Vagina (tissue), 2 donors: ENCODE results near the gene SIGLEC9. TPM values are rescaled to one million over a fixed set of nuclear protein-coding genes. Genes with fewer than 3 reads are reported as not detected.
"Not testable (repeated sequence)": the region's sequence is repeated elsewhere in the genome, so short reads cannot be mapped to it uniquely, and the experiment has no call there.

ENCODE experiments used
- DNase-seq, 2 donors: peaks; one replicate each; pipeline ENCODE4 v3.0.0-alpha.2; 2017; ENCODE audit errors: extremely low spot score in 2 of 2
- H3K27ac ChIP-seq: fragments of 200-600 bp; sonication (generic); one replicate; pipeline ENCODE4 v1.5.1; 2019
- H3K27me3 ChIP-seq: fragments of 200-600 bp; sonication (generic); one replicate; pipeline ENCODE4 v1.5.1; 2019
- H3K36me3 ChIP-seq, 2 donors: fragments of 200-600 bp; sonication (generic); one replicate each; pipeline ENCODE4 v1.5.1; 2017 to 2019
- H3K4me1 ChIP-seq: fragments of 200-600 bp; sonication (generic); one replicate; pipeline ENCODE4 v1.5.1; 2019
- H3K4me3 ChIP-seq, 2 donors: fragments of 200-600 bp; sonication (generic); 1 replicate in 1 of 2; 2 replicates in 1 of 2; pipeline ENCODE4 v1.5.1; 2016 to 2019
- H3K9me3 ChIP-seq: fragments of 200-600 bp; sonication (generic); one replicate; pipeline ENCODE4 v1.5.1; 2019
- POLR2A ChIP-seq, 2 donors: fragments of 450-650 bp; IDR thresholded peaks; one replicate each; pipeline ENCODE4 v1.6.1; 2017; ENCODE audit warnings: antibody characterized with exemption in 2 of 2, mild to moderate bottlenecking in 2 of 2, moderate library complexity in 2 of 2
- POLR2AphosphoS5 ChIP-seq, 2 donors: sonication (generic); formaldehyde crosslinking; IDR thresholded peaks; one replicate each; pipeline ENCODE4 v1.9.0; 2017; ENCODE audit warnings: antibody characterized with exemption in 2 of 2, mild to moderate bottlenecking in 2 of 2, low read depth in 1 of 2; ENCODE audit not compliant: insufficient read depth in 1 of 2
- intact Hi-C: fragments of 100-400 bp; cut with DNase I; formaldehyde crosslinking; loops from one replicate; pipeline ENCODE4 v1.15.1; 2023
- total RNA-seq: library from RNA; depleted of rRNA; stranded (reverse); fragments of >200 nt; gene quantifications from one replicate; pipeline ENCODE4 v1.2.3, GENCODE V29; 2016
- TF ChIP-seq, protein P1 (sequence below), 3 experiments: fragments of 450-650 bp in 2 of 3; fragments of 200-600 bp in 1 of 3; sonication (generic) in 1 of 3; IDR thresholded peaks; one replicate each; pipeline ENCODE4 v1.5.1; 2017 to 2019; ENCODE audit warnings: antibody characterized with exemption in 3 of 3, mild to moderate bottlenecking in 2 of 3, moderate library complexity in 2 of 3

The SIGLEC9 gene
- total RNA-seq, 1 donor from 2014 or later = 5.9 TPM

DNA sequence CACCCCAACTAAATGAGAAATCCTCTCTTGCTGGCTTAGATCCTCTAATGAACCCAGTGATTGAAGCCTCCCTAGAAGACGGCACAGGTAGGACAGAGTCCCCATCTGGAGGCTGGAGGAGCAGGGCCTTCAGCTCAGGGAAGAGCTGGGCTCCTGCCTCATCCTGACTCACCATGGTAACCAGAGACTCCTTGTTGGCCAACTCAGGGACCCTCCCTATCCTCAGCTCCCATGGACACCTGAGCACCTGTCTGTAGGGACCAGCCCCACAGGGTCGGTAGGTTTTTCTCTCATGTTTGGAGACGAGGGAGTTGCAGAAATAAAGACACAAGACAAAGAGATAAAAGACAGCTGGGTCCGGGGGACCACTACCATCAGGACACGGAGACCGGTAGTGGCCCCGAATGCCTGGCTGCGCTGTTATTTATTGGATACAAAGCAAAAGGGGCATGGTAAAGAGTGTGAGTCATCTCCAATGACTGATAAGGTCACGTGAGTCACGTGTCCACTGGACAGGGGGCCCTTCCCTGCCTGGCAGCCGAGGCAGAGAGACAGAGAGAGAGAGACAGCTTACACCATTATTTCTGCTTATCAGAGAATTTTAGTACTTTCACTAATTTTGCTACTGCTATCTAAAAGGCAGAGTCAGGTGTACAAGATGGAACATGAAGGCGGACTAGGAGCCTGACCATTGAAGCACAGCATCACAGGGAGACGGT, 44.0 kb downstream of the SIGLEC9 start:
- DNase-seq = no peak
- H3K27me3 ChIP-seq = no peaks in the 10 kb centered on the region
- TF ChIP-seq, protein P1, sequence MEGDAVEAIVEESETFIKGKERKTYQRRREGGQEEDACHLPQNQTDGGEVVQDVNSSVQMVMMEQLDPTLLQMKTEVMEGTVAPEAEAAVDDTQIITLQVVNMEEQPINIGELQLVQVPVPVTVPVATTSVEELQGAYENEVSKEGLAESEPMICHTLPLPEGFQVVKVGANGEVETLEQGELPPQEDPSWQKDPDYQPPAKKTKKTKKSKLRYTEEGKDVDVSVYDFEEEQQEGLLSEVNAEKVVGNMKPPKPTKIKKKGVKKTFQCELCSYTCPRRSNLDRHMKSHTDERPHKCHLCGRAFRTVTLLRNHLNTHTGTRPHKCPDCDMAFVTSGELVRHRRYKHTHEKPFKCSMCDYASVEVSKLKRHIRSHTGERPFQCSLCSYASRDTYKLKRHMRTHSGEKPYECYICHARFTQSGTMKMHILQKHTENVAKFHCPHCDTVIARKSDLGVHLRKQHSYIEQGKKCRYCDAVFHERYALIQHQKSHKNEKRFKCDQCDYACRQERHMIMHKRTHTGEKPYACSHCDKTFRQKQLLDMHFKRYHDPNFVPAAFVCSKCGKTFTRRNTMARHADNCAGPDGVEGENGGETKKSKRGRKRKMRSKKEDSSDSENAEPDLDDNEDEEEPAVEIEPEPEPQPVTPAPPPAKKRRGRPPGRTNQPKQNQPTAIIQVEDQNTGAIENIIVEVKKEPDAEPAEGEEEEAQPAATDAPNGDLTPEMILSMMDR (IDR thresholded peaks at IDR 0.05) = no peak
- TF ChIP-seq POLR2A (IDR thresholded peaks at IDR 0.05) = no peak
- TF ChIP-seq POLR2AphosphoS5 (IDR thresholded peaks at IDR 0.05; ENCODE audit: insufficient read depth in 1 of 2, low read depth in 1 of 2) = no peak
- no peaks in the 10 kb centered on the region for H3K4me1 ChIP-seq
- no peaks in the 10 kb centered on the region for H3K9me3 ChIP-seq
- H3K27ac ChIP-seq = no peak overlapping the region
- no peak overlapping the region for H3K4me3 ChIP-seq
- no peaks in the 10 kb centered on the region for H3K36me3 ChIP-seq
- intact Hi-C loops = no loop called here

DNA sequence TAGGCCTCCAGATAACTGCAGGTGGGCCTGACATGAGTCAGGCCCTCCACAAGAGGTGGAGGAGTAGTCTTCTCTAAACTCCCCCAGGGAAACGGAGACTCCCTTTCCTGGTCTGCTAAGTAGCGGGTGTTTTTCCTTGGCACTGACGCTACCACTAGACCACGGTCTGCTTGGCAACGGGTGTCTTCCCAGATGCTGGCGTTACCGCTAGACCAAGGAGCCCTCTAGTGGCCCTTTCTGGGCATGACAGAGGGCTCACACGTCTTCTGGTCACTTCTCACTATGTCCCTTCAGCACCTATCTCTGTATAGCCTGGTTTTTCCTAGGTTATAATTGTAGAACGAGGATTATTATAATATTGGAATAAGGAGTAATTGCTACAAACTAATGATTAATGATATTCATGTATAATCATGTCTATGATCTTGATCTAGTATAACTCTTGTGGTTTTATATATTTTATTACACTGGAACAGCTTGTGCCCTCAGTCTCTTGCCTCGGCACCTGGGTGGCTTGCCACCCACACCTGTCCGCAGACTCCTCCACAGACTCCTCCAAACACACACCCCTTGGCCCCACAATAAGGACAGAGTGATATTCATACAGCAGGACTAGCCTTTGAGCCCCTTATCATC, 44.7 kb downstream of the SIGLEC9 start:
- H3K27ac ChIP-seq, H3K4me3 ChIP-seq, DNase-seq, H3K27me3 ChIP-seq, H3K4me1 ChIP-seq, H3K36me3 ChIP-seq, intact Hi-C loops, H3K9me3 ChIP-seq: not testable (repeated sequence)
- TF ChIP-seq, protein P1 (IDR thresholded peaks at IDR 0.05) = peak; percentile 54 to 68 (median 66)

DNA sequence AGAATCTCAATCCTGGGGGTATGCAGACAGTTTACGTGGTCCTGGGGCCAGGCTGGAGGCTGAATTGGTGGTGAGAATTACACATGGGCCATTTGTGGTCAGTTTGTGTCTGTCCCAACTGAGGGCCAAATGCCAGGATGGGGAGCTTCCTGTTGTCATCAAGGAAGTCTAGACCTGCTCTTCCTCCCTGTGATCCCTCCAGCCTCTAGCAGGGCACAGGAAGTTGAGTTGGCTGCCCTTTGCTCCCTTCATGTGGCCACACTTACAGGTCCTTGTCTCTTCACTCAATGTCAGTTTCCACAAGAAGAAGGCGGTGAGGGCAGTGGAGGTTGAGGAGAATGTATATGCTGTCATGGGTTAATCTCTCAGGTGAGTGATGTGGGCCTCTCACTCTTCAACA, 47.5 kb downstream of the SIGLEC9 start:
- H3K9me3 ChIP-seq = no peaks in the 10 kb centered on the region
- no peak overlapping the region for H3K4me3 ChIP-seq
- no peaks in the 10 kb centered on the region for H3K27me3 ChIP-seq
- TF ChIP-seq POLR2A (IDR thresholded peaks at IDR 0.05) (no peak), POLR2AphosphoS5 (IDR thresholded peaks at IDR 0.05; ENCODE audit: insufficient read depth in 1 of 2, low read depth in 1 of 2) (no peak)
- TF ChIP-seq, protein P1 (IDR thresholded peaks at IDR 0.05) = no peak
- intact Hi-C loops = no loop called here
- no peaks in the 10 kb centered on the region for H3K4me1 ChIP-seq
- H3K36me3 ChIP-seq = no peaks in the 10 kb centered on the region
- no peak for DNase-seq
- no peak overlapping the region for H3K27ac ChIP-seq

DNA sequence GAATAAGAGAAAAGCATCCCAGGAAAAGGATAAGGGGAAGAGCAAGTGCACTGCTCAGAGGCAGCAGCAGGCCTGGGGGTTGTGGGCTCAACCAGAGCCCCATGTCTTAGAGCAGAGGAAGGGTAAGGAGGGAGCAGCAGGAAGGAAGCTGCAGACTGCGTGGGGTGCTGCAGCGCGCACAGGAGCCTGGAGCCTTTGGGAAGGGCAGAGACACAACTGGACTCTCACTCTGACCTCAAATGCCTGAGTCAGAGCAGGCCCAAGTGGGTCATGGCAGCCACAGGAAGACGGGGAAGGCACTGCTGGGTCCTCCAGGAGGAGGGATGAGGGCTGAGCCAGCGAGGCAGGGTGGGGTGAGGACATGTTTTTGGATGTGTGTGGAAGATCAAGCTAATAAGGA, 49.0 kb downstream of the SIGLEC9 start:
- Histone ChIP-seq H3K9me3 (no peaks in the 10 kb centered on the region), H3K4me3 (no peak overlapping the region), H3K27me3 (no peaks in the 10 kb centered on the region), H3K27ac (no peak overlapping the region), H3K4me1 (no peaks in the 10 kb centered on the region), H3K36me3 (no peaks in the 10 kb centered on the region)
- TF ChIP-seq POLR2AphosphoS5 (IDR thresholded peaks at IDR 0.05; ENCODE audit: insufficient read depth in 1 of 2, low read depth in 1 of 2) (no peak), POLR2A (IDR thresholded peaks at IDR 0.05) (no peak)
- TF ChIP-seq, protein P1 (IDR thresholded peaks at IDR 0.05) = no peak
- DNase-seq = no peak
- intact Hi-C loops = no loop called here

DNA sequence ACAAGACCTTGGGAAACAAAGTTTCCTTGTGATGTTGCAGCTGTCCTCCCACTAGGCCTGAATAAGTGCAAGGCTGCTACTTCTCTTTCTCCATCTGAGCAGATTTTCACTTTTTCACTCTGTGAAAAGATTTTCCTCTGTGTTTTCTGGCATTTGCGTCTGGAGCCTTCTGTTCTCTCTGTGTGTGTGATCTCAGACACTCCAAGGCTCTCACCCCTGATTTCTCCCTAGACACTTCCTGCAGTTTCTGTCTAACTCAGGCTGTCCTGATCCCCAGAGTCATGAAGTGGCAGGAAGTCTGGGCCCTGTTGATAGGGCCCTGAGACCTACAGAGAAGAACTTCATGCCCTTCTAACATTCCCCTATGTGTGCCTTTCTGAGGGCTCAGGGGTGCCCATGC, 54.5 kb downstream of the SIGLEC9 start:
- intact Hi-C loops = no loop called here
- TF ChIP-seq POLR2AphosphoS5 (IDR thresholded peaks at IDR 0.05; ENCODE audit: insufficient read depth in 1 of 2, low read depth in 1 of 2) (no peak), POLR2A (IDR thresholded peaks at IDR 0.05) (no peak)
- TF ChIP-seq, protein P1 (IDR thresholded peaks at IDR 0.05) = no peak

More for the DNA sequence above, 54.5 kb downstream of the SIGLEC9 start:
- no peak overlapping the region for H3K27ac ChIP-seq
- H3K27me3 ChIP-seq = no peaks in the 10 kb centered on the region
- no peaks in the 10 kb centered on the region for H3K4me1 ChIP-seq
- H3K36me3 ChIP-seq = no peaks in the 10 kb centered on the region
- H3K4me3 ChIP-seq = no peak overlapping the region
- H3K9me3 ChIP-seq = no peaks in the 10 kb centered on the region
- no peak for DNase-seq
